ENCODE results near the gene DNAJB13.
"Not testable (repeated sequence)": the region's sequence is repeated elsewhere in the genome, so short reads cannot be mapped to it uniquely, and the experiment has no call there.

Gene DNAJB13

DNA sequence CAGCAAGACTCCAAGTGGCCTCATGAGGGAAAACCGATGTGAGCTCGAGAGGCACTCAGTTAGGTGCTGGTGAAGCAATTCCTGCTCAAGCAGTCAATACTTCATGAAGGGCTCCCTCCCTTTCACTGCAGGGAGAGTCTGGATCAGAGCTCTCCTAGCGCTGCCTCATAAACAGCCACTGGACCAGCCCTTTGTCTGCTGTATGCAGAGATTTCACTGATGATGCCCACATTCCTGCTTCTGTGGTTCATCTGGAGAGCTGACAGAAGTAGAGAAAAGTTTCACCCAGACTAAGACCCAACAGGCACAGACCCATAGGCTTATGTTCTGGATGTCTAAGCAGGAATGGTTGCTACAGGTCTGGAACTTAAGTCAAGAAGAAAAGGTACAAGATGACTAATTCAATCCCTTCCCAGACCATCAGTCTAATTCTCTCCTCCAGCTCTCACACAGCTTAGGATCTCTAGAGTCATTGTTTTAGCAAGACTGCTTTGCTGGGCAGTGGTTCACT is 27.8 kb downstream of the DNAJB13 start:
- no peak for DNase-seq

DNA sequence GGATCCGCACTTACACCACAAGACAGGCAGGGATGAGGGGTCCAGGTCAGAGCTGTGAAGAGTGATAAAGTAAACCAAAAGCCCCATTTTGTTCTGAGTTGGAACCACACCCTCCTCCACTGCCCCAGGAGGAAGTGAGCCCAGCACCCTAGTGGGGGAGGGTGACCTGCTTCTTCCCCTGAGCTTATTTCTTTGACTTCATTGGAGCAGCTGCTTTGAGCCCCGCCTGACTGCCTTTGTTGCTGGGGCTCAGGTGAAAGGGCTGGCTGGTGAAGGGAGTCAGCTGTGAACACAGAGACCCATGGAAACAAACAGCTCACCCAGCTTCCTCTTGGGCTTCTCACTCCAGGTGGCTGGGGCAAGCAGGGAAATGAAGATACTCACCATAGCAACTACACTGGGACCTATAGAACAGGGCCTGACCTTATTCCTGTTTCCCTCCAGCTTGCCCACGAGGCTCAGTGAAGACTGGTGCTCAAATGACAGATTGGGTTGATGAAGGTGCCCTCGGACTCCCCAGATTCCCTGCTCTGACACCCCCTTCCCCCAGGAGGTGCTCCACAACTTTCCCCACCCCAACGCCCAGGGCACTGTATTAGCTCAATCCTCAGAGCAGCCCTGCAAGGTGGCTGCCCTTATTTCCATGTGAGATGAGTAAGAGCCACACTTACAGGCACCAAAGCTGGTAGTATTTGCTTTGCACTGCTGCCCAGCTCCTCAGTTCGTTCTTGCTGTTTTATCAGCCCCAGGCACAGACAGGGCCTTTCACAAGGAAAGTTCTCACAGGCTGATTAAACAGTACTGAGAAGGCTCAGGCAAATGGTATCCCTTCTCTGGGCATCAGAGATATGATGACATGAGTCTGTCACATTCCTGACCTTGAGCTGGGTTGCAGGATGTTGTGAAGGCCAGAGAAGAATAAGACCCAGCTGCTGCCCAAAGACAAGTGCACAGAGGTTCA is 29.5 kb downstream of the DNAJB13 start:
- peak; percentile 62 for DNase-seq

DNA sequence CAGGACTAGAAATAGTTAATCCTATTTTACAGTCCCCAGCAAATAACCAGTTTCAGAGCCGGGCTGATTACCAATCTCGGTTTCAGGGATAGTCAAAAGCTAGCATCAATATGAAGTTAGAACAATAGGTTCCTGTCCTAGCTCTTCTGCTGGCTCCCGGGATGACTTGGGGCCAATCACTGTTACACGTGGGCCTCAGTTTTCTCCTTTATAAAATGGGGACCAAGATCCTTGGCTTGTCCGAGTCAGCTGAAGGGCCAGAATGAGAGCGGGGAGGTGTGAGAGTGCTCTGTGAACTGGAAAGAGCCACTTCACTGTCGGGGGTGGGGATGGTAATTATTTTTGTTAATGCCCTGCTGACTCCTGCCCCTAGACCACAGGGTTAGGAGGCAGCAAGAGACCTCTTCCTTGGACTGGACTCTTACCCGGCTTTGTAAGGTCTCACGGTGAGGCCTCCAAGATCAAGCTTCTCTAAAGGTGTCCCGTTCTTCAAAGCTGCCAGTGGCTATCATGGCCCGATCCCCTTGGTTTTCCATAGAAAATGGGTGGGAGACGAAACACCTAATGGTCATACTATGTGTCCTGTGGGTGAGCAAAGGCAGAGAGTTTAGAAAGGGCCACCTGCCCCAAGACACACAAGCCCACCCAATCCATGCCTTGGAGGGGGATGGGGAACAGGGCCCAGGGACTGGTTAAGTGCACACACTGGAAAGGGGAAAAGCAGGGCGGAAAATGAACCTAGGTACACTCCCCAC is 30.4 kb downstream of the DNAJB13 start:
- no peak for DNase-seq

DNA sequence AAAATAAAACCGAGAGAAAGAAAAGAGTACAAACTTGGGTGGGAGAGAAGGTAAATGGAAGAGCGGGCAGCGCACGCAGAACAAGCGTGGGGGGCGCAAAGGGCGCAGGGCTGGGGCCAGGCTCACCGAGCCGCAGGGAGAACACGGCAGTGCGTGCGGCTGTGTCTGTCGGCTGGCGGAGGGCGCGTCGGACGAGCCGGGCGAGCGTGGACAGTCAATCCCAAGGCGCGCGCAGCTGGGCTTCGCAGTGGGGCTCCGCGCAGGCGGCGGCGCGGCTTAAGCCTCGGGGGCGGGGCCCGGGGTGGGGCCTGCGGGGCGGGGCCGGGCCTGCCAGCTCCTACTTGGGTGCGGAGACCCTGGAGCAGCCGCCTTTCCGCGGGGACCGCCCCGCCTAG is 31.8 kb downstream of the DNAJB13 start, which contains the start of gene UCP2:
Gene UCP2, minus strand, starts transcription at position 249 of the 395 bp plus-strand sequence. CDS start 4,465 bp downstream, outside the sequence.
- DNase-seq: peak; percentile 85

DNA sequence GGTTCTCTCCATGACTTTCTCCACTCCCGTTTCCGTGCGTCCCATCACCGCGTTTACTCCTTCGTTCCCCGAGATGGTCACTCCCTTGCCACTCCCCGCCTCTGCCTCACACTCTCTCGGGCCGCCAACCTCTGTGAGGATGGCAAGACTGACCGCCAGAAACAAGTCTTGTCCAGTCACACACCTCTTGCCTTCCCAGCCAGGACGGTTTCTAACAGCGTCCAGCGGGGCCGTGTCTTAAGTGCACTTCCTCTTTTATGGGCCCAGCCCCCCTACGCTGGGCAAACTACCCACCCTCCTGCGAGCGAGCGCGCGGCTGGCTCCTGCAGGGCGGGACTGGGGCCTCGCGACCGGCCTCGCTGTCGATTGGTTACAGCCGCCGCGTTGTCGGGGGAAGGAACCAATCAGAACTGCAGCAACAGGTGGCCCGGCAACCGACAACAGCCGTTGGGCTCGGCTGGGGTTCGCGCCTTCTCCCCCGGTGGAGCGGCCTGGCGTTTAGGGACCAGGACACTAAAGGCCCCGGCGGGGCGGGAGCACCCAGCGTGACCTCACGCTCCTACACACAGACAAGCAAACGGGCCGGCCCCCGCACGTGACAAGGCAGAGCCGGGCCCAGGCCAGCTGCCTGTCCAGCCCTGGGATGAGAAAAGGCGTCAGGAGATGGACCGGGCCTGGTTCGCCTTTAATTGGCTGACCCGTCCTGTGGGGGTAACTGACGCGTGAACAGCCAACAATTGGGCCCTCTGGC is 32.3 kb downstream of the DNAJB13 start:
- DNase-seq: peak; percentile 96

DNA sequence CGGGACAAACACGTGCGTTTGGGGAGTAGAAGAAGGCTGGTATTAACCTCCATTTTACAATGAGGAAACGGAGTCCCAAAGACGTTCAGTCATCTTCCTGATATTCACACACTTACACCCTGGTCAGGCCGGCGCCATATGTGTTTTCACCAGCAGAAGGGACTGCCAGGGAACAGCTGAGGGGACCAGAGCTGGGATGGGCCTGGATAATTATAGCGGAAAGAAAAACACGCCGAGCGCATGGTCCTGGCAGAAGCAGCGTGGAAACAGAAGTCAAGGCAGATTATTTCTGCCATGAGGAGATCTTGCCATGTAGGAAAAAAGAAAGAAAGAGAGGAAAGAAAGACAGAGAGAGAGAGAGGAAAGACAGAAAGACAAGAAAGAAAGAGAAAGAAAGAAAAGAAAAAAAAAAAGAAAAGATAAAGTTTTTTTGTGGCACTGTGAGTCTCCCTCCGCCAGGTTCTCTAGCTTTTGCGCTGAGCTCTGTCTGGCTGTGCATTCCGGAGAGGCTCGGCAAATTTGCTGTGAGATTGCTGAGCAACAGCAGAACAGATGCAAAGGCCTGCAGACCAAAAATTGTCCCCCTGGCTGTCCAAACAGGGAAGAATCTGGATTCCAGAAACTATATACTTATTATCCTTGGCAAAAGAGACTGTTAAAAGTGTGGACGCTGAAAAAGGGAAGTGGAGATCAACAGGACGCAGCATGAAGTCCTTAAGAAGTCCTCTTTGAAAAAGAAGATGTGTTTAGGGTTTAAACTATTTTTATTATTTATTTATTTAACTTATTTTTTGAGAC is 33.1 kb downstream of the DNAJB13 start:
- no peak for DNase-seq

DNA sequence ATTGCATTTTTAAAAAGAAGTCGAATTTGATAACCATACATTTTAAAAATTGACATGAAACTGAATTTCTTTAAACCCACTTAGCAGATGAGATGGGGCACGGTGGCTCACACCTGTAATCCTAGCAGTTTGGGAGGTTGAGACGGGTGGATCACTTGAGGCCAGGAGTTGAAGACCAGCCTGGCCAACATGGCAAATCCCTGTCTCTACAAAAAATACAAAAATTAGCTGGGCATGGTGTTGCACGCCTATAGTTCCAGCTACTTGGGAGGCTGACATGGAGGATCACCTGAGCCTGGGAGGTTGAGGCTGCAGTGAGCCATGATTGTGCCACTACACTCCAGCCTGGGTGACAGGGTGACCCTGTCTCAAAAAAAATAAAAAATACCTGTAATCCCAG is 34.8 kb downstream of the DNAJB13 start:
- DNase-seq: not testable (repeated sequence)

DNA sequence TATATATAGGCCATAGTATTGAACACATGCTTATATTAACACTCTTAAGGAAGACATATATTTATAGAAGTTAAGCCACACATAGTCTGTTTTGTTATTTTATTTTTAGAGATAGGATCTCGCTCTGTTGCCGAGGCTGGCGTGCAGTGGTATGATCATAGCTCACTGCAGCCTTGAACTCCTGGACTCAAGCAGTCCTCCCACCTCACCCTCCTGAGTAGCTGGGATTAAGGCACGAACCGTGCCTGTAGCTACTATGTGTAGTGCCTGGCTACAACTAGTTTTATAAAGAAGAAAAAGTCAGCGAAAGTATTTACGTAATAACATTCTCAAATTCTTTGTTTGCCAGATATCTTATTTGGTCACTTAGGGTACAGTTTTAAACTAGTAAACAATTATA is 37.4 kb downstream of the DNAJB13 start:
- no peak for DNase-seq

DNA sequence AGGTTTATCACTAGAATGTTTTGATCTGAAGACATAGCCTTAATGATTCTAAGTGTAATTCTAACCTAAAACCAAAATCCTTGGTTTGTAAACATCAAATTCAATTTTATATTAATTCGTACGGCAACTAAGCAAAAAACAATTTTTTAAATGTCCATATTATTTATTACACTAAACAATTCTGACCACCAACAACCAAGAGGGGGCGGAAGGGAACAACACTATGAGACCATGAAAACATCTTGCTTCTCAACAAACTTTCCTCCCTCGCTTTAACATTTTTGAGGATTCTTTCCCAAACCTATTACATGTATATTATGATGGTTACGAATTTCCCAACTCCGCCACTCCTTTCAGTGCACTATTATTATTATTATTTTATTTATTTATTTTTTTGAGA is 38.3 kb downstream of the DNAJB13 start:
- no peak for DNase-seq

DNA sequence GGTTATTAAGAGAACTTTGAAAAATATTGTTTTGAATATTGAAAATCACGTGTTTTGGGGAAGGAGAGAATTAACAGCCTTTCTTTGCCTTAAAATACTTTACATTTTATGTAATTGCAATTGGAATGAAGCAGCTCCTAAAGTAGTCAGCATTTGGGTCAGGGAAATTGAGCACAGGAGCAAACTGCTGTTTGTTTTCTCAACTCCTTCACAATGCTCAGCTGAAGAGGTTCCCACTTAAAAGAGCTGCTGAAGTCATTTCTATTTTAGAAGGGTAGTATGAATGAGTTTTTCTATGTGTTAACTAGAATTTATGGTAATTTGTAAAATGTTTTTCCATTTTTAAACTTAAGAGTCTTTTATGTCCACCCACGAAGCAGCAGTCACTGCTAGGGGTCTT is 39.9 kb downstream of the DNAJB13 start:
- DNase-seq: no peak

DNA sequence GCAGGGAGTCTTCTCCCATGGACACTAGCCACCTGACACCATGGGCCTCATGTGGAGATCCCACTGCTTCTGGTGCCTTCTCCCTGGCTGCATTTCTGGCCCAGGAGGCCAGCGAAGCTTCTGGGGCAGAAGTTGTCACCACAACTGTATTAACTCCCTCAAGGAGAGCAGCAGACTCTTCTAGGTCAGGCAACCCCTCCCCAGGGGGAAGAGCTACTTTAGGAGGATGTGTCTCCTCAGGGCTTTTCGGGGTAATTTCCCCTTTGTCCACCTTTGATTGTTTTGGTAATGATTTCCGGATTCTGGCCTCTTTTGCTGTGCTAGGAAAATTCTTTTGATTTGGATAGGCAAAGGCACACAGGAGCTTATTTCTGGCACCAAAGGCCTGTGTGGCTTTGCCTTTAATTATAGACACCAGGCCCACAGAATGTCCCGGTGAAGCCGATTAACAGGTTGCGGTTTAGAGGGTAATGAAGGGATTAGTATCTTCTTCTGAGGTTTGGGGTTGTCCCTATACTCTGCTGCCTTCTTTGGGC is 40.7 kb downstream of the DNAJB13 start:
- no peak for DNase-seq

DNA sequence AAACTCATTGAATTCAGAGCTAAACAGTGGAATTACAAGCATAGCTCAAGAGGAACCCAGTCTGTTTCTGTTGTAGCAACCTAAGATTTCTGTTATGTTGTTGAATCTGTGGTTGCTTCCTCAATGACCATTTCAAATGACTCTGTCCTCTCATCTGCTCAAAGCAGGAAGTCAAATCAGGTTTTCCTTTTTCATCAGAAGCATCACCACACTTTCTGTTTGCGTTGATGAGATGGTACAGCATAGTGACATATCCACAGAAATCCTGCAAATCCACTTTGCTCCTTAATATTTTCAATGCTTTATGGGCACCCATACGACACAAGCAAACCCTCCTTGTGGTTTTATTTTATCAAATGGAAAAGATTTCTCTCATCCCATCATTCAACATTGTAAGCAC is 44.4 kb downstream of the DNAJB13 start:
- no peak for DNase-seq

DNA sequence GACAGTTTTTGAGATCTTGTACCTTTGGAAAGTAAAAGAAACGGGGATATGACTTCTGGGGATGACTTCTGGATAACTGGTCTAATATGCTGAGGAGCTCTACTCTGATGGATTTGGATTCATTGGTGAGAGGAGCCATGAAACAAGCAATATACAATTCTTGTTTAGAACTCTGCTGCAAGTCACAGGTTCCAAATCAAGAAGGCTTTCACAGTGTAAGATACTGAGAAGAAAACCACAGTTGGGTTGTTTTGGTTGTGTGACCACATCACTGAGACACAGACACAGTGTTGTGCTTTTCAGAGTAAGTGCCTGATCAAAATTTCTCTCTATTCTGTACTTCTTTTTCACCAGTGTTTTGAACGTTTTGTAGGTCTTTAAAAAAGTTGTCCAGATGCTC is 44.9 kb downstream of the DNAJB13 start:
- DNase-seq: no peak

DNA sequence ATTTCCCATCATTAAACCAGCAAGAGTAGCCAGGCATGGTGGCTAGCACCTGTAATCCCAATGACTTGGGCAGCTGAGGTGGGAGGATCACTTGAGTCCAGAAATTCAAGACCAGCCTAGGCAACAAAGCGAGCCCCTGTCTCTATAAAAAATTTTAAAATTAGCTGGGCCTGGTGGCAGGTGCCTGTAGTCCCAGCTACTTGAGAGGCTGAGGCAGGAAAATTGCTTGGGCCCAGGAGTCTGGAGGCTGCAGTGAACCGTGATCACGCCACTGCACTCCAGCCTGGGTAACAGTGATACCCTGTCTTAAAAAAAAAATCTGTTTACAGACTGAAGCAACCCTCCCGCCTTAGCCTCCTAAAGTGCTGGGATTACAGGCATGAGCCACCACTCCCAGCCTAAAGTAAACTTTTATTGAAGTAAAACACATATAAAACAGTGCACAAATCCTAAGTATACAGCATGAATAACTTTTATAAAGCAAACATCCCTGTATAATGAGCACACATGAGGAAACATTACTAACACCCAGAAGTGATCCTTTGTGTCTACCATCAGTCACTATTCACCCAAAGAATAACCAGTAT is 45.4 kb downstream of the DNAJB13 start:
- no peak for DNase-seq

DNA sequence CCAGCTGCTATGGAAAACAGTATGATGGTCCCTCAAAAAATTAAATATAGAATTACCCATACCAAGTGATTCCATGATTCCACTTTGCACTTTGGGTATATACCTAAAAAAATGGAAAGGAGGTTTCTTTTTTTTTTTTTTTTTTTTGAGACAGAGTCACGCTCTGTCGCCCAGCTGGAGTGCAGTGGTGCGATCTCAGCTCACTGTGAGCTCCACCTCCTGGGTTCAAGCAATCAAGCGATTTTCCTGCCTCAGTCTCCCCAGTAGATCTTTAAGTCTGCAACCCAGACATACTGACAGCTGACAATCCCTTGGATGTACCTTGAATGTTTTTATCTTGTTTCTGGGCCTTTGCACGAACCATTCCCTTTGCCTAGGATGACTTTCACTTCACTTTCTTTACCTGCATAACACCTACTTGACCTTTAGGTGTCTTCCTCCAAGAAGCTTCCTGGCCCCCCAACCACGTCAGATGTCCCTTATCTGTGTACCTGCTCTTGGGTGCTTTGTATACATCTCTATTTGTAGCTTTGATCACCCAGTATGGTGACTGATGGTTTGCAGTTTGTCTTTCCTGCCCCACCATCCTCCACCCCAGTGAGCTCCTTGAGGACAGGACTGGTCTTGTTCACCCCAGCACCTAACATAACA is 46.4 kb downstream of the DNAJB13 start:
- DNase-seq: no peak

DNA sequence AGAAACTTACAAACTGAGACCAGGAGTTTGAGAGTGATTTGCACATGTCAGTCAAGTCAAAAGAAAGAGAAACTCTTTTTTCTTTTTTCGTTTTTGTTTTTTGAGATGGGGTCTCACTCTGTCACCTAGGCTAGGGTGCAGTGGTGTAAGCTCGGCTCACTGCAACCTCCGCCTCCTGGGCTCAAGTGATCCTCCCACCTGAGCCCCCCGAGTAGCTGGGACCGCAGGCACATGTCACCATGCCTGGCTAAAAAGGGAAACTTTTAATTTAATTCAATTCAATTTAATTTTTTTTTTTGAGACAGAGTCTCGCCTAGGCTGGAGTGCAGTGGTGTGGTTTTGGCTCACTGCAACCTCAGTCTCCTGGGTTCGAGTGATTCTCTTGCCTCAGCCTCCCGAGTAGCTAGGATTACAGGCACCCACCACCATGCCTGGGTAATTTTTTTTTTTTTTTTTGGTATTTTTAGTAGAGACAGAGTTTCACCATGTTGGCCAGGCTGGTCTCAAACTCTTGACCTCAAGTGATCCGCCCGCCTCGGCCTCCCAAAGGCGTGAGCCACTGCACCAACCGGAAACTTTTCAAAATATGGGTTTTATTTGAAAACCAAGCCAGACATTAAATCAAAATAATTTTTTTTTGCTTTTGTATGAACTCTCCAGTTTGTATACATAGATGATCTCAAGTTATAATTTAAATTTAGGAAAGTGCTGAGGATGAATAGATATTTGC is 48.2 kb downstream of the DNAJB13 start:
- DNase-seq: no peak

DNA sequence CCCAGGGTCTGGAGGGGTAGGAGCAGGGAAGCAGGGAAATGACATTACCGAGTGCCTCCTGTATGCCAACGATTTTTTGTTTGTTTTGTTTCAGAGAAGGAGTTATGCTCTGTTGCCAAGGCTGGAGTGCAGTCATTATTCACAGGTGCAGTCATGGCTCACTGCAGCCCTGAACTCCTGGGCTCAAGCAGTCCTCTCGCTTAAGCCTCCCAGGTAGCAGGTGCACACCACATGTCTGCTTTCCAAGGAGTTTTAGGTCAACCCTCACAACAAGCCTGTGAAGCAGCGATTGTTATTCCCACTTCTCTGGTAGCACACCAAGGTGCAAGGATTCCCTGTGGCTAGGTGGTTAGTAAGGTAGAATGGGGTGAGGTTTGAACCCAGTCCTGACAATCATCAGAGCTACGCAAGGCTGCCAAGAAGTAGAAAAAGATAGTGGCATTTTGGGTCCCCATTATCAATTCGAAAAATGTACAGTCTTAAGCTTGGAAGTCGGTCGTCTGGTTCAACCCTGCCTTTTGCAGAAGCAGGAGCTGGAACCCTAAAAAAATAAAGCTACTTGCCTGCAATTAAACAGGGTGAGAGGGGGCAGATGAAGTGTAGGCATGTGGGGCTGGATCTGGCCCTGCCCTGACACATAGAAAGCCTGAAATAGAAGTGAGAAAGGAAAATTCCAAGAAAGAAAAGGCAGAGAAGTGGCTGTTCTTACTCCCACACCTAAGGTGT is 48.9 kb downstream of the DNAJB13 start:
- DNase-seq: no peak

DNA sequence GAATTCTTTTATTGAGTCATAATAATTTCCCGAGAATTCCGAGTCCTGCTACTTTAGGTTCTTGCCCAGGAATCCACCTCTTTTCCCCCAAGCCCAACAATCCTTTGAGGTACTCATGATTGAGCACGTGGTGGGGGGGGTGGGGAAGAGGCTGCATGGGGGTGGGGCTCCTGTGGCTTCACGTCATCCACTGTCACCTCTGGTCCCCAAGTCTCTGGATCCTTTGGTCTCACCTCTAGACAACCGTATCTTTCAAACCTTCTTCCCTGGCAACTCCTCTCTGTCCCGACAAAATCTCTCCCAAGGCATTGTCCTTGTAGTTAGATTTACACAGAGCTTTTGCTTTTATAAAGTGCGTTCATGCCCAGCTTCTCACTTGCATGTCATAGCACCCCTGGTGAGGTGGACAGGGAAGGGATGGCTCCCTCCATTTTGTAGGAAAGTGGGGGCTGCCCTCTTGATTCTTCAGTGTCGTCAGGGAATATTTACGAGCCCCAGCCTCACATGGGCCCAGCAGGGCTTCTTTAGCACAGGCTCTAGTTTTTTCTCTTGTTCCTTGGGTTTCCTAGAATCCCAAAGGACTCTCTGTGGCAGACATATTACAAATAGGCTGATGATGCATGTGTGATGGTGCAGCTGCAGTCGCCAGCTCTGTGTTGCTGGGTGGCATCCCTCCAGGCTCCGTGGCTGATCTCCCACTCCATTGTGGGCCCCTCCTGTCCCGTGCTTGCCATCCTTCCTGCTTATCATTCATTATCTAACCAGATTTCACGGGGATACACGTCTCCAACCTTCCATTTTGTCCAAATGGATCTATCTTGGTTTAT is 49.7 kb downstream of the DNAJB13 start:
- DNase-seq: no peak

Measured in NK-92 treated with Interleukin-12 subunit alpha and Interleukin-12 subunit beta, amount 100 ng/mL, for 24 hours (cell line).